Measurements from ENCODE around the gene APOBEC3B. TPM values are rescaled to one million over a fixed set of nuclear protein-coding genes. Genes with fewer than 3 reads are reported as not detected.
"Not testable (repeated sequence)": the region's sequence is repeated elsewhere in the genome, so short reads cannot be mapped to it uniquely, and the experiment has no call there.

APOBEC3B gene
- total and polyA plus RNA-seq, 2 experiments from 2014 or later, result 2.2 to 11.0 TPM

DNA sequence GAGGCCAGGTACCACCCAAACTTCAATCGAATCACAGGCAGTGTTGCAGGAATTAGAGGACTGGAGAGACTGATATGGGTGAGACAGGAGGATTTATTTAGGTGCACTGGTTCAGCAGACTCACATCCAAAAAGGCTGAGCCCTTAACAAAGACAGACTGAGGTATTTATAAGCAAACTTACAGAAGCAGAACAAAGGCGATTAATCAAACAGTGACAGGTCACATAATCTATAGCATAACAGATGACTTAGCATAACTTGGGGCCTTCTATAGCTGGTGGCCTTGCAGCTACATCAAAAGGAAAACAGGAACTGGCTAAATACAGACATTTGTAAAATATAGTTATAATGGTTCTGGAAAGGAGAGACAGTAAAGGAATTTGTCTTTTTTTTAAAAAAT lies 2.1 kb downstream of the APOBEC3B start:
- H2AFZ ChIP-seq, result no peak overlapping the region
- H3K4me2 ChIP-seq, result no peak overlapping the region
- no peaks in the 10 kb centered on the region for H4K20me1 ChIP-seq (ENCODE audit: insufficient read depth, poor library complexity, severe bottlenecking)
- H3K79me2 ChIP-seq, result no peaks in the 10 kb centered on the region
- TF ChIP-seq EZH2phosphoT487 (IDR thresholded peaks at IDR 0.05; ENCODE audit: low read depth, severe bottlenecking, unreplicated experiment), result no peak
- TF ChIP-seq EZH2 (IDR thresholded peaks at IDR 0.05; ENCODE audit: borderline replicate concordance), result no peak
- TF ChIP-seq, protein P1, sequence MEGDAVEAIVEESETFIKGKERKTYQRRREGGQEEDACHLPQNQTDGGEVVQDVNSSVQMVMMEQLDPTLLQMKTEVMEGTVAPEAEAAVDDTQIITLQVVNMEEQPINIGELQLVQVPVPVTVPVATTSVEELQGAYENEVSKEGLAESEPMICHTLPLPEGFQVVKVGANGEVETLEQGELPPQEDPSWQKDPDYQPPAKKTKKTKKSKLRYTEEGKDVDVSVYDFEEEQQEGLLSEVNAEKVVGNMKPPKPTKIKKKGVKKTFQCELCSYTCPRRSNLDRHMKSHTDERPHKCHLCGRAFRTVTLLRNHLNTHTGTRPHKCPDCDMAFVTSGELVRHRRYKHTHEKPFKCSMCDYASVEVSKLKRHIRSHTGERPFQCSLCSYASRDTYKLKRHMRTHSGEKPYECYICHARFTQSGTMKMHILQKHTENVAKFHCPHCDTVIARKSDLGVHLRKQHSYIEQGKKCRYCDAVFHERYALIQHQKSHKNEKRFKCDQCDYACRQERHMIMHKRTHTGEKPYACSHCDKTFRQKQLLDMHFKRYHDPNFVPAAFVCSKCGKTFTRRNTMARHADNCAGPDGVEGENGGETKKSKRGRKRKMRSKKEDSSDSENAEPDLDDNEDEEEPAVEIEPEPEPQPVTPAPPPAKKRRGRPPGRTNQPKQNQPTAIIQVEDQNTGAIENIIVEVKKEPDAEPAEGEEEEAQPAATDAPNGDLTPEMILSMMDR (IDR thresholded peaks at IDR 0.05; ENCODE audit: poor library complexity), result no peak
- no peak for DNase-seq (ENCODE audit: low spot score)
- no peaks in the 10 kb centered on the region for H3K9me2 ChIP-seq (replicated peaks; ENCODE audit: insufficient read depth)
- peaks cover 12% of the 10 kb centered on the region for H3K4me1 ChIP-seq (ENCODE audit: insufficient read depth)
- H3K27ac ChIP-seq, result peak overlapping the region; percentile 88
- 92% methylated on average over 2 of the region's 2 CpGs for whole genome bisulfite sequencing (ENCODE audit: low lambda C conversion rate, missing lambda C conversion rate)
- no peak overlapping the region for H3K4me3 ChIP-seq
- H3K27me3 ChIP-seq, result no peaks in the 10 kb centered on the region
- no peaks in the 10 kb centered on the region for H3K9me3 ChIP-seq (ENCODE audit: low read depth)
- no peaks in the 10 kb centered on the region for H3K36me3 ChIP-seq (replicated peaks; ENCODE audit: insufficient read depth, low read depth)

DNA sequence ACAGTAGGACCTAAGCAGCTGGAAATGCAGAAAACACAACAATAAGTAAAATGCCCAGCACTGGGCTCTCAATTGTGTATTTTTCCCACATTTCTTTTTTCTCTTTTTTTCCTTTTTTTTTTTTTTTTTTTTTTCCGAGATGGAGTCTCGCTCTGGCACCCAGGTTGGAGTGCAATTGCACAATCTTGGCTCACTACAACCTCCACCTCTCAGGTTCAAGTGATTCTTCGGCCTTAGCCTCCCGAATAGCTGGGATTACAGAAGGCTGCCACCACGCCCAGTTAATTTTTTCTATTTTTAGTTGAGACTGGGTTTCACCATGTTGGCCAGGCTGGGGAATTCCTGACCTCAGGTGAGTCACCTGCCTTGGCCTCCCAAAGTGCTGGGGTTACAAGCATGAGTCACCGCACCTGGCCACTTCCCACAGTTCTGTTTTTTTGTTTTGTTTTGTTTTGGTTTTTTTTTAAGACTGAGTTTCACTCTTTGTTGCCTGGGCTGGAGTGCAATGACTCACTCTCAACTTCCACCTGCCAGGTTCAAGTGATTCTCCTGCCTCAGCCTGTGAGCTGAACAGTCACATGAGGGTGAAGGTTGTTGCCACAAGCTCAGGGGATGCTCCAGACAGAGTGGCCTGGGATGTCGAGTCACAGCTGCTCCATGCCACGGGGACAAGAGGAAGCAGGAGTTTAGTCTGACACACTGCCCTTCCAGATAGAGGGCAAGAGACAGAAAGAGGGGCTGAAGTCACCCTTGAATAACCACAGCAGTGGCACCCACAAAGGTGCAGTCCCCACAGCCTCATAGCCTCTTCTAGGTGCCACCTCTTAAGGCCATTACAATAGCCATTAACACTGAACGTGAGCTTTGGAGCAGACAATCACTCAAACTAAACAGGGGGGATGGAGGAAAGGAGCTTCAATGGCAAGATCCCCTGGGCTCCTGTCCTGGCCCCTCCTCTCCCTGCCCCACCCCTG lies 2.9 kb downstream of the APOBEC3B start:
- H3K9me2 ChIP-seq (replicated peaks; ENCODE audit: insufficient read depth); H3K36me3 ChIP-seq (replicated peaks; ENCODE audit: insufficient read depth, low read depth); H3K79me2 ChIP-seq; H2AFZ ChIP-seq; H3K4me3 ChIP-seq; H3K4me2 ChIP-seq; H3K27me3 ChIP-seq; H4K20me1 ChIP-seq (ENCODE audit: insufficient read depth, poor library complexity, severe bottlenecking); H3K9me3 ChIP-seq (ENCODE audit: low read depth): not testable (repeated sequence)
- H3K27ac ChIP-seq, result peak overlapping the region; percentile 88
- DNase-seq (ENCODE audit: low spot score), result peak; percentile 83
- WGBS (ENCODE audit: low lambda C conversion rate, missing lambda C conversion rate), result 68% methylated on average over 8 of the region's 9 CpGs
- H3K4me1 ChIP-seq (ENCODE audit: insufficient read depth), result peaks cover 12% of the 10 kb centered on the region

DNA sequence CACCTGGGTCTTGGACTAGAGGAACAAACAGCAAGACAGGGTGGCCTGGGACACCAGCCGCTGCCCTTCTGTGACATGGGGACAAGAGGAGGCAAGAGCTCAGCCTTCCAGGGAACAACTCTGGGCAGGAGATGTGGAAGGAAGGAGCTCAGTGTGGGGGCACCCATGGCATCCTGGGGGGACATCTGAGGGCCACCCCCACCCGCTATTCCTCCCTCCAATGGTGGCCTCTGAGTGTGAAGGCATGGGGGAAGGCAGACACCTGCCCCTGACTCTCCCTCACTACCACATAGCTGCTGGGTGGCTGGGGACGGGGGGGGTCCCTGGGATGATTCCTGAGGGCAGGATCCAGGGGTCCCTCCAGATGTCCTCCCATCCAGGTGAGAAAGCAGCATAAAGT lies 4.5 kb downstream of the APOBEC3B start:
- WGBS (ENCODE audit: low lambda C conversion rate, missing lambda C conversion rate), result 91% methylated on average over 3 of the region's 3 CpGs
- DNase-seq (ENCODE audit: low spot score), result no peak
- Histone ChIP-seq H3K27me3 (no peaks in the 10 kb centered on the region), H3K9me2 (replicated peaks; ENCODE audit: insufficient read depth) (no peaks in the 10 kb centered on the region), H4K20me1 (ENCODE audit: insufficient read depth, poor library complexity, severe bottlenecking) (no peaks in the 10 kb centered on the region), H3K36me3 (replicated peaks; ENCODE audit: insufficient read depth, low read depth) (no peaks in the 10 kb centered on the region), H3K4me3 (no peak overlapping the region), H3K27ac (no peak overlapping the region), H3K79me2 (no peaks in the 10 kb centered on the region), H2AFZ (no peak overlapping the region), H3K4me2 (no peak overlapping the region), H3K4me1 (ENCODE audit: insufficient read depth) (peaks cover 9% of the 10 kb centered on the region), H3K9me3 (ENCODE audit: low read depth) (no peaks in the 10 kb centered on the region)
- TF ChIP-seq, protein P1 (IDR thresholded peaks at IDR 0.05; ENCODE audit: poor library complexity), result no peak
- TF ChIP-seq EZH2 (IDR thresholded peaks at IDR 0.05; ENCODE audit: borderline replicate concordance) (no peak), EZH2phosphoT487 (IDR thresholded peaks at IDR 0.05; ENCODE audit: low read depth, severe bottlenecking, unreplicated experiment) (no peak)

DNA sequence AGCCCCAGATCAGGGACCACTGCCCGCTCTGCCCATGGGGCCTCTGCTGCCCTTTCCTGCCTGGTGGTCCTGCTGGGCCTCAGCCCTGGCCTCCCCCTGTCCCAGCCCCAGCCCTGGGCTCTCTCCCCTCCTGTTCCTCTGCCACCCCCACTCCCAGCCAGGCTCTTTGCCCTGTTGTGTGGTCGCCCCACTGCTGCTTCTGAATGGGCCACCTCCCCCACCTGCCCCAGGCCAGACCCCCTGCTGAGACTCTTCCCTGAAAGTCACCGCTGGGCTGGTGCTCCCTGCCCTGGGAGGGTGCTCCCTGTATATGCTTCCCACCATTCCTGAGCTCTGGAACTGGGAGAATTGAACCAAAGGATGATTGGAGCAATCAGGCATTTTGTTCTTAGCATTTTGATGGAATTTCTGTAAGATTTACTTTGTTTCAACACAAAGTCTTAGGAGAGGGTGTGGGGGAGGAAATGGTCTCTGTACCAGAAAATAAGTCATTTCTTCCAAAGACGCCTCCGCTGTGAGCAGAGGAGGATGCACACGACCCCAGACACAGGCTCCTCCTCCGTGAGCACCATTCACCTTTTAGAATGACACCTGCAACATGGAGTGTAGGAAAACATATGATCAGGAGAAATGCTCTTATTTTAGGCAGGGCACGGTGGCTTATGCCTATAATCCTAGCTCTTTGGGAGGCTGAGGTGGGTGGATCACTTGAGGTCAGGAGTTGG lies 5.2 kb downstream of the APOBEC3B start:
- no peak overlapping the region for H3K4me2 ChIP-seq
- TF ChIP-seq EZH2phosphoT487 (IDR thresholded peaks at IDR 0.05; ENCODE audit: low read depth, severe bottlenecking, unreplicated experiment) (no peak), EZH2 (IDR thresholded peaks at IDR 0.05; ENCODE audit: borderline replicate concordance) (no peak)
- TF ChIP-seq, protein P1 (IDR thresholded peaks at IDR 0.05; ENCODE audit: poor library complexity), result no peak
- H3K27ac ChIP-seq, result no peak overlapping the region
- no peak for DNase-seq (ENCODE audit: low spot score)
- no peaks in the 10 kb centered on the region for H3K9me3 ChIP-seq (ENCODE audit: low read depth)
- H3K4me1 ChIP-seq (ENCODE audit: insufficient read depth), result peaks cover 7% of the 10 kb centered on the region
- H3K27me3 ChIP-seq, result no peaks in the 10 kb centered on the region
- H3K4me3 ChIP-seq, result no peak overlapping the region
- no peaks in the 10 kb centered on the region for H3K9me2 ChIP-seq (replicated peaks; ENCODE audit: insufficient read depth)
- WGBS (ENCODE audit: low lambda C conversion rate, missing lambda C conversion rate), result 80% methylated on average over 8 of the region's 8 CpGs
- no peaks in the 10 kb centered on the region for H4K20me1 ChIP-seq (ENCODE audit: insufficient read depth, poor library complexity, severe bottlenecking)
- no peaks in the 10 kb centered on the region for H3K36me3 ChIP-seq (replicated peaks; ENCODE audit: insufficient read depth, low read depth)
- no peaks in the 10 kb centered on the region for H3K79me2 ChIP-seq
- H2AFZ ChIP-seq, result no peak overlapping the region
